COLO668 (cell line): Measurements from ENCODE around the gene AASS.
A peak's percentile ranks its signal among the peaks of the same experiment; 100 is the strongest.

ENCODE experiments used
- DNase-seq: peaks from one replicate; lab custom pipeline; 2025; ENCODE audit not compliant: unreplicated experiment; lab: John Stamatoyannopoulos, UW

The AASS gene

DNA sequence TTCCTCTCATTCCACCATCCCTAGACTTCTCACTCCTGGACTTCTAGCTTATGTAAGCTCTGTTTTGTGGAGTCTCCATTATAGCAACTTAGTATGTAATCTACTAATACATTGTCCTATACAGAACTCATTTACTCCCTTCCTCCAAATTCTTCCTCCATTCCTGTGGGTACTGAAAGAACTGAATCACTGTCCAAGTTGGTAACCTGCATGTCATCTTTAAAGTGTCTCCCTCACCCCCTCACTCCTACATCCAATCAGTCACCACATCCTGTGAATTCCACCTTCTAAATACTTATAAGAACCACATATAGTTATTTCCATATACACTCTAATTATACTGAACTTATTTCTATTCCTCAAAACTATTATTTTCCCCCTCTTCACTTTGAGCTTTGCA, 20.3 kb downstream of the AASS start:
- no peak for DNase-seq

GRCh38 chr7:122118757-122119156, 25.3 kb downstream of the AASS start:
- no peak for DNase-seq

- DNase-seq: no peak
These were observed 41.0 kb downstream of the AASS start for GRCh38 chr7:122103064-122103463.

- no peak for DNase-seq
These were observed 44.0 kb downstream of the AASS start for GRCh38 chr7:122100021-122100420.

DNA sequence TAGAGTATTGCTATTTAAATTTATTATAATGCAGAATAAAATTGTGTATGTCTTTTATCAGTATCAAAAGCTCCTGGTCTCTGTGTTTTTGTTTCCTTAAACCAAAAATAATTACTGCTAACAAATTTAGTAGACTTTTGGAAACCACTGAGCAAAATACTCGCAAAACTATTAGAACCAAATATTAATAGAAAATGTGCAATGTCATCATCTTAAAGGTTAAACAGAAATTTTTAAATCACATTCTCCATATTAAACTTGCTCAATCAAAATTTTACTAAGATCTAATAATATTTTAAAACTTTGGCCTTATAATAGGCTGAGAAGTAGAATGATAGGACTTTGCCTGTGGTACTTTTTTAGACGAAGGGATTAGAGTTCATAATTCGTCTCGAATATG, 48.4 kb downstream of the AASS start:
- no peak for DNase-seq

DNA sequence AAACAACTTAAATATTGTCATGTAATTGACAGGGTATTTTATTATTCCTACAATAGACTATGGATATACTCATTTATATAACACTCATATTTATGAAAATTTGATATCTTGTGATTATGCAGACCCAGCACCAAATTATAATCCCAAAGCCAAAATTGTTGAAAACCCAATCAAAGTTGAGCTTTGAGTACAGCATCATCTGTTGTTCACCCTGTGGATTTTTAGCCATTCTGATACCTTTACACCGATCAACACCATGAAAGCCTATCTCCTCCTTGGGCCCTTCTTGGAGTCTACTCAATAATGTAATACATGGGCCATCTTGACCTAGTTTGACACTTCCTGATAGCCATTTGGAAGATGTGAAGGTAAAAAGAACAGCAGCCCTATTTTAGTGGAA, 49.5 kb downstream of the AASS start:
- DNase-seq: no peak

DNA sequence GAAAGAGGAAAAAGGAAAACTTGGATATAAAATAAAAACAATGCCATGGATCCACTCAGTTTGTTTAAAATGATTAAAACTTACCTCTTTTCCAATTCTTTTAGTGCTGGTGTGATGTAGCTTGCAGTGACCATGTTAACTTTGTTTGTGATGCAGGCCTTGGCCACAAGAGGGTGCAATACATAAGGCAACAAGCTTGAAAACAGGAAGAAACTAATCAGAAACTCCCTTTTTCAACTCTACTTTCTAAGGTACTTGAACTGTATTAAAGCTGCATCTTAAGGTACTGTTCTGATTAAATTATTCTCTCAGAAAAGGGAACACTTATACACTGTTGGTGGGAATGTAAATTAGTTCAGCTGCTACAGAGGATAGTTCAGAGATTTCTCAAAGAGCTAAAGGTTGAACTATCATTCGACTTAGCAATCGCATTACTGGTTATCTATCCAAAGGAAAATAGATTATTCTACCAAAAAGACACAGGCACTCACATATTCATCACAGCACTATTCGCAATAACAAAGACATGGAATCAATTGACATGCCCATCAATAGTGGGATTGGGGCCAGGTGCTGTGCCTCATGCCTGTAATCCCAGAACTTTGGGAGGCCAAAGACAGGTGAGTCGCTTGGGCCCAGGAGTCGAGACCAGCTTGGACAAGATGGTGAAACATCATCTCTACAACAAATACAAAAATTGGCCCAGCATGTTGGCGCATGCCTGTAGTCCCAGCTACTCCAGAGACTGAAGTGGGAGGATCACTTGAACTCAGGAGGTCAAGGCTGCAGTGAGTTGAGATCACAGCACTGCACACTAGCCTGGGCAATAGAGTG, 50.9 kb downstream of the AASS start:
- DNase-seq: peak; percentile 58

DNA sequence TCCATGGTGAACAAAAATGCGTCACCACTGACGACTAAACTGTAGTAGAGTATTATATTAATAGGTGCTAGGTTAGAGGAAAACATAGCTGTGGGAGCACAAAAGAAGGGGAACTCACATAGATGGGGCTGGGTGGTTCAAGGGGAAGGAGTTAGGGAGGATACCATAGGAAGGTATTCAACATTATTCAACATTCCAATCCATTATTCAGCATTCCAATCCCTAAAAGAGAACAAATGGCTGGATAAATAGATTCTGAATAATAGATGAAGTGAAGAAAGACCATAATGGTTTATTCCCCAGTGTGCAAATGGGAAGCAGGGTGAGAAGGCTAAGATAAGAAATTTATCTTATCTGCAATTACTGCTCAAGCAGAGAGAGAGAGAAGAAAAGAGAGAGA, 61.4 kb downstream of the AASS start:
- DNase-seq: no peak

- no peak for DNase-seq
These were observed 61.9 kb downstream of the AASS start for GRCh38 chr7:122082160-122082559.

DNA sequence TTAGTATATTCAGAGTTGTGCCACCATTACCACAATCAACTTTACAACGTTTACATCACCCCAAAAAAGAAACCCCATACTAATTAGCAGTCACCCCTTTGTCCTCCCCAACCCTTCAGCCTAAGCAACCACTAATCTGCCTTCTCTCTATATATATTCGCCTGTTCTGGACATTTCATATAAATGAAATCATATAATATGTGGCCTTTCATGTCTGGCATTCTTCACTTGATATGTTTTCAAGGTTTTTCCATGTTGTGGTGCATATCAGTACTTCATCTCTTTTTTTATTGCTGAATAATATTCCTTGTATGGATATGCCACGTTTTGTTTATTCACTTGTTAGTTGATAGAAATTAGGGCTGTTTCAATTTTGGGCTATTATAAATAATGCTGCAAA, 70.4 kb downstream of the AASS start:
- no peak for DNase-seq

DNA sequence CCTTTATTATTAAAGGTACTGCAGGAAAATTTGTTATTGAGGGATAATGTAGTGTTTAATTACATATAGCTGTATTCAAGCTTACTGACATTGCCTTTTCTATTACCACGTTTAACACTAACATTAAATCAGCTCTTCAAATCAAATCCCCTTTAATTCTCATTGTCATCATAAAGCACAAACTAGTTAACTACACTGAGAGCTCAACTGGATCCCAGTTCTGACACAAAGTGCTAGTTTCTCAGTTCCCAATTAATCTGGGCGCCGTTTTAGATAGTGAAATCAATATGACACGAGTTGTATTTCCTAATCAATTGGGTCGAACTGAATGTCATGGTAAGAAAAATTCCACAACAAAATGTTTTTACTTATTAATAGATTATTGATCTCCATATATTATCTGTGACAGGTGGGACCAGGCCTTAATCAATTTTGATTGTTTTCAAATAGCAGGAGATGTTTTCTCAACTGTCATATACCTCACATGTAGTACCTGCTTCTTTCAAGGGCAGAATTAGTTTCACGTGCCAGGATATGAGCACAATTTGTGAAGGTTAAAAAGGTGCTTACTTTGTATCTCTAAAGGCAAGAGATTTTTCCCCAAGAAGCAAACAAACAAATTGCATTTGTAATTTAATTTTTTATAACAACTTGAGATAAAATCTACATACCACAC, 71.0 kb downstream of the AASS start:
- DNase-seq: no peak

DNA sequence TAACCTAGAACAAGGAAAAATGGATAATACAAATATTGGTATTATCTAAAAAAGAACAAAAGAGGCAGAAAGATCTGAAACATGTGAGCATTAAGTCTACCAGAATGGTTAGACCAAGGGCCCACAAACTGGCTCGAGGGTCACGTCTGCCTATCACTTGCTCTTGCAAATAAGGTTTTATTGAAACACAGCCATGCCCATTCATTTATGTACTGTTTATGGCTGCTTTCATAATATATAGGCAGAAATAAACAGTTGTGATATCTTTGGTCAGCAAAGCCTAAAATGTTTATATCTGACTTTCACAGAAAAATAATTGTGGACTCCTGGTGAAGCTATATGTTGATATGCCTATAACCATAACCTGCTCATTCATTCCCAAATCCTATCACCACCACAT, 71.8 kb downstream of the AASS start:
- no peak for DNase-seq

DNA sequence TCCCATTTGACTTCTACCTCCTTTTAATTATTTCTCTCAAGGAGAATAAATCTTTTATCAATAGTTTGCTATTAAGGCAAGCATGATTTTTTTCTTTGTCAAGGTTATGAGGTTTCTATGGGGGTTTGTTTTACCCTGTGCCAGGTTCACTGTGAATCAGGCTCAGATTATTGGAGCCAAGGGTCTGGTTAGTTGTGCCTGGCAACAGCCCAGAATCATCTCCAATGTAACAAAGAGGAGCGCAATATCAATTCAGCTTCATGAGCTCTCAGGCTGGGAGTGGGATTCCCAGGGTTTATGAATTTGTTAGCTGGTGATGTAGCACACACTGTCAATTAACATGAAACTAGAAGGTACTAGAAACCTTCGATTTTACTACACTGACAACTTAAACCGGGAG, 73.2 kb downstream of the AASS start:
- no peak for DNase-seq

DNA sequence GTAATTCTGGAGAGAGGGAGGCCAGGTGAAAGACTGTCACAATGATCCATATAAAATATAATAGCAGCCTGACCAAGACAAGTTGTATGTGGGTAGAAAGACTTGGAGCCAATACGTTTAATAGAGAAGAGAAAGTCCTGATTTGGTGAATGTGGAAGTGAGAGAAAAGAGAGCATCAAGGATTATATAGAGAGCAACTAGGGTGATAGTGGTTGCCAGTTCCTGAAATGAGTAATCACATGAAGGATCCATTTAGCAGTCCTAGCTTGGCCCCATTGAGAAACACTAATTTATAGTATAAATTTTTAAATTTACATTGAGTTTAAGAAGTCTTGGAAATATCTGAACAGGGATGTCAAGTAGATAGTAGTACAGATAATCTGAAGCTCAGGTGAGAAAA, 74.0 kb downstream of the AASS start:
- DNase-seq: no peak

GRCh38 chr7:122068999-122069398, 75.0 kb downstream of the AASS start:
- no peak for DNase-seq

- no peak for DNase-seq
These were observed 76.0 kb downstream of the AASS start for GRCh38 chr7:122068046-122068445.

- DNase-seq: no peak
These were observed 77.0 kb downstream of the AASS start for GRCh38 chr7:122067077-122067476.

DNA sequence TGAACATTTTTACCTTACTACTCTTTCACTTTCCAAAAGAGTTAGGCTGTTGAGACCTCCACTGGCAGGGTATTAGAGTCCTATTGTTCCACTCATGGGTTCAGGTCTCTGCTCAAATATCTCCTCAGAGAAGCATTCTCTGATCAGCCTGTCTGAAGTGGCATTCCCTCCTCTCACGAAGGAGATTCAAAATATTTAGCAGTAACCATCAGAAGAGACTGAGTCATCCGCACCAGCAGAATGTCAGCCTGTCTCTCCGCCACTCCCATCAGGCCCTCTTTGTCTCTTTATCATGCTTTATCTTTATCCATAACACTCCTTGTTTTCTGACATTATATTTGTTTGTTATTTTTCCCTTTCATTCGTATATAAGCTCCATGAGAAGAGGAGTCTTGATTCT, 79.1 kb downstream of the AASS start:
- no peak for DNase-seq

DNA sequence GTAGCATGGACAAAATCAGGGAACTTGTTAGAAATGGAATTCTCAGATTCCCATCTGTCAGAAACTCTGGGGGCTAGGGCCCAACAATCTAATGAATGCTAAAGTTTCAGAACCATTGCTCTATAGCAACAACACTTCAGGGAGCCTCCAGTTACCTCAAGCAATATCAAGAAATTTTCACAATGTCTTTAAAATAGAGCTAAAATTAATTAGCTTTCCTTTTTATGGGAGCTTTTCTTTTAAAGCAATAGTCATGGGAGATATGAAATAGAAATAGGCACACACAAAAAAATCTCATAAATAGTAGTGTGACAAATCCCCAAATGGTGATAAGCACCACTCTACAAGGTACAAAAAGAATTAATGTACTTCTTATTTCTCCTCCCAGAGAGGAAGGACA, 80.9 kb downstream of the AASS start:
- no peak for DNase-seq

- no peak for DNase-seq
These were observed 84.5 kb downstream of the AASS start for GRCh38 chr7:122059542-122059941.

DNA sequence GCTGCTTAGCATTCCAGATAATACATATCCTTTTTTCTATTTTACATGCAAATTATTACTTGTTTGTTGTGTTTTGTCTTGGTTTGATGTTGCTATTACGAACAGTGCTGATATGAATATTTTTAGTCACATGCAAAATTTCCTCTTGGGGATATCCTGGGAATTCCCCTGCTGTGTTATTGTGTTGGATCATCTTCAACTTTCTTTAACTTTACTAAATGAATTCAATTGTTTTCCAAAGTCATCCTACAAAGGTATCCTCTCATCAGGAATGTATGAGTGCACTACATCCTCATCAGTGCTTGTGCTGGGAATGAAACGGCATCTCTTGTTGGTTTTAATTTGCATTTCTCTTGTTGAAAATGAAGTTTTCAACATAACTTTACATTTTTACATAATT, 87.1 kb downstream of the AASS start:
- DNase-seq: no peak

- no peak for DNase-seq
These were observed 89.0 kb downstream of the AASS start for GRCh38 chr7:122055073-122055472.

GRCh38 chr7:122054393-122054792, 89.7 kb downstream of the AASS start:
- no peak for DNase-seq
